ENCODE results near the gene ADAM15. TPM values are rescaled to one million over a fixed set of nuclear protein-coding genes. Genes with fewer than 3 reads are reported as not detected.

The ADAM15 gene
- total and polyA plus RNA-seq, 7 donors: 37.8 to 186 (median 54.9) TPM

DNA sequence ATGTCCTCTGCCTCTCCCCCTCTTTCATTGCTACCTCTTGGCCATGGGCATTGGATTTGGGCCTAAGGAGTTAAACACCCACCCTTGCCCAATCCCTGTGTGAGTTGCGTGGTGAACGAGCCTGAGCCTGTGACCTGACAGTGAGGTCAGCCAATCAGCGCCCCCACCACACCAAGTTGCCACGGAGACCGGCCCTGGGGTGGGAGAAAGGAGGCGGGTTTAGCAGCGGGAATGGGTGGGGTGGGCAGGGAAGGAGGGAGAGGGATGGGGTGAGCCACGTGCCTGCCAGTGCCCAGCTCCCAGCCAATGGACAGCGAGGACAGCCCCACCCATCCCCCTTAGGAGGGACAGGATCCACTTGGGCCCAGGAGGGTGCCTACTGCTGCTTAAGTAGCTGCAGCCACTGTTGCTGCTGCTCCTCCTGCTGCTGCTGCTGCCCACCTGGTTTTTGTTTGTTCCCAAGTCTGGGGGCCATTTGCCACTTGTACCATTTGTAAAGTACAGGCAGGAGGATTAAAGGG lies 39.0 kb upstream of the ADAM15 start:
- H3K9me3 ChIP-seq: no peaks in the 10 kb centered on the region
- peak; percentile 90 for DNase-seq
- TF ChIP-seq POLR2AphosphoS5 (IDR thresholded peaks at IDR 0.05): peak in 2 of 4 donors; percentile 16 to 60
- TF ChIP-seq POLR2A (IDR thresholded peaks at IDR 0.05): peak in 1 of 2 donors; percentile 57
- TF ChIP-seq EP300 (IDR thresholded peaks at IDR 0.05): no peak
- TF ChIP-seq, protein P1, sequence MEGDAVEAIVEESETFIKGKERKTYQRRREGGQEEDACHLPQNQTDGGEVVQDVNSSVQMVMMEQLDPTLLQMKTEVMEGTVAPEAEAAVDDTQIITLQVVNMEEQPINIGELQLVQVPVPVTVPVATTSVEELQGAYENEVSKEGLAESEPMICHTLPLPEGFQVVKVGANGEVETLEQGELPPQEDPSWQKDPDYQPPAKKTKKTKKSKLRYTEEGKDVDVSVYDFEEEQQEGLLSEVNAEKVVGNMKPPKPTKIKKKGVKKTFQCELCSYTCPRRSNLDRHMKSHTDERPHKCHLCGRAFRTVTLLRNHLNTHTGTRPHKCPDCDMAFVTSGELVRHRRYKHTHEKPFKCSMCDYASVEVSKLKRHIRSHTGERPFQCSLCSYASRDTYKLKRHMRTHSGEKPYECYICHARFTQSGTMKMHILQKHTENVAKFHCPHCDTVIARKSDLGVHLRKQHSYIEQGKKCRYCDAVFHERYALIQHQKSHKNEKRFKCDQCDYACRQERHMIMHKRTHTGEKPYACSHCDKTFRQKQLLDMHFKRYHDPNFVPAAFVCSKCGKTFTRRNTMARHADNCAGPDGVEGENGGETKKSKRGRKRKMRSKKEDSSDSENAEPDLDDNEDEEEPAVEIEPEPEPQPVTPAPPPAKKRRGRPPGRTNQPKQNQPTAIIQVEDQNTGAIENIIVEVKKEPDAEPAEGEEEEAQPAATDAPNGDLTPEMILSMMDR (IDR thresholded peaks at IDR 0.05): no peak
- H3K4me1 ChIP-seq: peaks cover 0 to 73% (median 56%) of the 10 kb centered on the region in 4 donors
- intact Hi-C loops (cut with DNase I): no loop called here
- H3K36me3 ChIP-seq: peaks cover 0 to 28% (median 9%) of the 10 kb centered on the region in 4 donors
- H3K27me3 ChIP-seq: no peaks in the 10 kb centered on the region
- WGBS, 2 donors: 5 to 40% methylated on average over 9 of the region's 9 CpGs
- H3K27ac ChIP-seq: peak overlapping the region; percentile 64 to 98 (median 97)
- no peak overlapping the region for H3K4me3 ChIP-seq

DNA sequence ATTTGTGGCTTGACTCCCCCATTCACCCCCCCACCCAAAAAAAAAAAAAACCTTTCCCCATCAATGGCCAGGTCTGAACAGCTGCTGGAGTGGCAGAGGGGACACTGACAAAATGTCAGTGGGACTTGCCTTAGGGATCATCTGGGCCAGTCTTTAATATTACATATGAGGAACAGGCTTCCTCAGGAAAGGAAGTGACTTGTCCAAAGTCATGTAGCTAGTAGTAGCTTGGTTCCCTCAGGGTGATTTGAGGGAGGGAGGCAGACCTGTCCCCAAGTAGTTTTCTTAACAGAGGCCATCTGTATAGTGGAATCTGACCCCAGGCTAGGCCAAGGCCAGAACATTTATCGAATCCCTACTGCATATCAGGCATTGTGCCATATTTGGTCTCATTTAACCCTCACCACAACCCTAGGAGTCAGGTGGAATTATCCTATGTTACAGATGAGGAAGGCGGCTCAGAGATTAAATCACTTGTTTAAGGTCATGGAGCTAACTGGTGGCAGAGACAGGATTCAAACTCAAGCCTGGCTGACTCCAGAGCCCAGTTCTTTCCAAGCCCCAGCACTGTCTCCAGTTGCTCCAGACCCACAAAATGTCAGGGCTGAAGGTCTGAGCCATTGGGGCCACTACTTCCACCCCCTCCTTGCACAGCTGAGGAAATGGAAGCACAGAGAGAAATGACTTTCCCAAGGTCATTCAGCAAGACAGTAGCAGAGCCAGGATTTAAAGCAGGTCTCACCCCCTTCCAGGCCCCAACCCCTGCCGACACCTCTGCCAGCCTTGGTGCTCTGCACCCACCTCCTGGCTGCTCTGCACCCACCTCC lies 38.1 kb upstream of the ADAM15 start:
- DNase-seq: no peak
- 49 to 70% methylated on average over 3 of the region's 3 CpGs for WGBS, 2 donors
- intact Hi-C loops (cut with DNase I): no loop called here
- no peak for TF ChIP-seq POLR2AphosphoS5 (IDR thresholded peaks at IDR 0.05)
- TF ChIP-seq, protein P1 (IDR thresholded peaks at IDR 0.05): no peak
- no peak for TF ChIP-seq POLR2A (IDR thresholded peaks at IDR 0.05)
- Histone ChIP-seq H3K27me3 (no peaks in the 10 kb centered on the region), H3K4me1 (peaks cover 0 to 73% (median 55%) of the 10 kb centered on the region in 4 donors), H3K9me3 (no peaks in the 10 kb centered on the region), H3K4me3 (no peak overlapping the region), H3K27ac (peak overlapping the region; percentile 55 to 98 (median 97)), H3K36me3 (peaks cover 0 to 28% (median 9%) of the 10 kb centered on the region in 4 donors)

DNA sequence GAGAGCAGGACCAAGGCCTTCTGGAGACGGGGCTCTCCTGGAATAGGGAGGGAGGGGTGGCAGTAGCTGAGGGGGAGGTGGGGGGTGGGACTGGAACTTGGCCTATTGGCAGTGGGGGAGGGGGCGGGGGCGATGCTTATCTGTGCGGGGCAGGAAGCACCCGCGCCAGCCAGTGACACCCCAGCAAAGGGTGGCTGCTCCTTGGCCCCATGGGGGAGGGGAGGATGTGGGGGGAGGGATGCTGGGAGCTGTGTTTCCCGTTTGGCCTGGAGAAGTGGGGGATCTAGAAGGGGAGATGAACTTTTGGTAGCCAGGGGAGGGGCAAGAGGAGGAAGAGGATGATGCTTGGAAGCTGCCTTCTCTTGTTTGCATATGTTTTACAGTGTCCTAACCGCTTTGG lies 37.5 kb upstream of the ADAM15 start:
- Histone ChIP-seq H3K4me3 (no peak overlapping the region), H3K27ac (peak overlapping the region; percentile 28 to 98 (median 76)), H3K9me3 (no peaks in the 10 kb centered on the region), H3K36me3 (peaks cover 0 to 28% (median 9%) of the 10 kb centered on the region in 4 donors), H3K4me1 (peaks cover 0 to 70% (median 54%) of the 10 kb centered on the region in 4 donors), H3K27me3 (no peaks in the 10 kb centered on the region)
- intact Hi-C loops (cut with DNase I): no loop called here
- no peak for TF ChIP-seq EP300 (IDR thresholded peaks at IDR 0.05)
- TF ChIP-seq, protein P1 (IDR thresholded peaks at IDR 0.05): no peak
- no peak for TF ChIP-seq POLR2A (IDR thresholded peaks at IDR 0.05)
- no peak for TF ChIP-seq POLR2AphosphoS5 (IDR thresholded peaks at IDR 0.05)
- 30 to 31% methylated on average over 8 of the region's 8 CpGs for WGBS, 2 donors
- DNase-seq: no peak

DNA sequence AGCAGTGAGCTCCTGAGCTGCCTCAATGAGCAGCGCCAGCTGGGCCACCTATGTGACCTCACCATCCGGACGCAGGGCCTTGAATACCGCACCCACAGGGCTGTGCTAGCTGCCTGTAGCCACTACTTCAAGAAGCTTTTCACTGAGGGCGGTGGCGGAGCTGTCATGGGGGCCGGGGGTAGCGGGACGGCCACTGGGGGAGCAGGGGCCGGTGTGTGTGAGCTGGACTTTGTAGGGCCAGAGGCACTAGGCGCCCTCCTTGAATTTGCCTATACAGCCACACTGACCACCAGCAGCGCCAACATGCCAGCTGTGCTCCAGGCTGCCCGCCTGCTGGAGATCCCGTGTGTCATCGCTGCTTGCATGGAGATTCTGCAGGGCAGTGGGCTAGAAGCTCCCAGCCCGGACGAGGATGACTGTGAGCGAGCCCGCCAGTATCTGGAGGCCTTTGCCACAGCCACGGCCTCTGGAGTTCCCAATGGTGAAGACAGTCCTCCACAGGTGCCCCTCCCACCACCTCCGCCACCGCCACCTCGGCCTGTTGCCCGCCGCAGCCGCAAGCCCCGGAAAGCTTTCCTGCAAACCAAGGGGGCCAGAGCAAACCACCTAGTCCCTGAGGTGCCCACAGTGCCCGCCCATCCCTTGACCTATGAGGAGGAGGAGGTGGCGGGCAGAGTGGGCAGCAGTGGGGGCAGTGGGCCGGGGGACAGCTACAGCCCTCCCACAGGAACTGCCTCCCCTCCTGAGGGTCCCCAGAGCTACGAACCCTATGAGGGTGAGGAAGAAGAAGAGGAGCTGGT lies 36.2 kb upstream of the ADAM15 start:
- intact Hi-C loops (cut with DNase I): no loop called here
- Histone ChIP-seq H3K27ac (peak overlapping the region in 1 of 4 donors; percentile 88), H3K9me3 (no peaks in the 10 kb centered on the region), H3K4me1 (peaks cover 0 to 59% (median 47%) of the 10 kb centered on the region in 4 donors), H3K4me3 (no peak overlapping the region), H3K36me3 (peaks cover 0 to 28% (median 9%) of the 10 kb centered on the region in 4 donors), H3K27me3 (no peaks in the 10 kb centered on the region)
- WGBS, 2 donors: 89 to 91% methylated on average over 31 of the region's 31 CpGs
- TF ChIP-seq POLR2A (IDR thresholded peaks at IDR 0.05) (no peak), POLR2AphosphoS5 (IDR thresholded peaks at IDR 0.05) (no peak), EP300 (IDR thresholded peaks at IDR 0.05) (no peak)
- TF ChIP-seq, protein P1 (IDR thresholded peaks at IDR 0.05): no peak
- peak; percentile 59 for DNase-seq
